Measurements from ENCODE around the gene CARMIL1.
"Not testable (repeated sequence)": the region's sequence is repeated elsewhere in the genome, so short reads cannot be mapped to it uniquely, and the experiment has no call there.

The CARMIL1 gene

DNA sequence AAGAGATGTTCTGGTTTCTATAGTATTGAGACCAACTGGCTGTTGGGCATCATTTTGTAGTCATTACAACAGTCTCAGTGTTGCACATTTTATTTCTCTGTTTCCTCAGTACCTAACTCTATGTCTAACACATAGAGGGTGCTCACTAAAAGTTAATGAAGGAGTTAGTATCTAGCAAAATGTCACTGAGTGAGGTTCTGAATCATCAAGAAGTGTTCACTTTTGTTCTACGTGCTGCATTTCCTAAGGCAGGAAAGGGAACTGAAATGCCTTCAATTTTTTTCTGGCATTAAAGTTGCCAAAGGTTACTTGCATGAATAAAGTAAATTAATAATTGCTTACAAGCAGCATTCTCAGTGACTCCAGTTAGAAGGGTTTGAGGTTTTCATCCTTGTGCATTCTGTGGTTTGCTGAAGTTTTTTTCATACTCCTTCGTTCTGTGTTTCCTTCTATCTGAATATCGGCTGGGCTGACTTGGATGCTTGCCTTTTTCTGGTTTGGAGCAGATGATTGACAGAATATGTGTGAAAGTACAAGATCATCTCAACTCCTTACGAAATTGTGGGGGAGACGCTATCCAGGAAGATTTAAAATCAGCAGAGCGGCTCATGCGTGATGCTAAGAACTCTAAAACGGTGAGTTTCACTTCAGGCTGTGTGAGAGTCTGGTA lies 258.3 kb downstream of the CARMIL1 start:
- peak; percentile 59 for DNase-seq

DNA sequence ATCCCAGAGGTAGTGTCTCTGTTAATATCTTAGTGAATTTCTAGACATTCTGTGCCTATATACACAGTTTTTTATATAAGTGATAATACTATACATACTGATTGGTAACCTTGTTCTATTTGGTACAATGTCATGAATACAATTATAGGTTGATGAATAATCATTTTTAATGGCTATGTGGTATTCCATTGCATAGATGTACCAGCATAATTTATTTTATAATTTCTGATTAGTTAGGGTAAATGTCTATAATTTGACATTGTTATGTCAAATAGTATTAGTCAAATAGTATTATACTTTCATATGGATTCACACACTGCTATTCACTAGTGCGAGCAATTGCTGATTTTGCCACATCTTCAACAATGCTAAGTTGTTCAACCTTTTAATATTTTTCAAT lies 262.1 kb downstream of the CARMIL1 start:
- no peak for DNase-seq

DNA sequence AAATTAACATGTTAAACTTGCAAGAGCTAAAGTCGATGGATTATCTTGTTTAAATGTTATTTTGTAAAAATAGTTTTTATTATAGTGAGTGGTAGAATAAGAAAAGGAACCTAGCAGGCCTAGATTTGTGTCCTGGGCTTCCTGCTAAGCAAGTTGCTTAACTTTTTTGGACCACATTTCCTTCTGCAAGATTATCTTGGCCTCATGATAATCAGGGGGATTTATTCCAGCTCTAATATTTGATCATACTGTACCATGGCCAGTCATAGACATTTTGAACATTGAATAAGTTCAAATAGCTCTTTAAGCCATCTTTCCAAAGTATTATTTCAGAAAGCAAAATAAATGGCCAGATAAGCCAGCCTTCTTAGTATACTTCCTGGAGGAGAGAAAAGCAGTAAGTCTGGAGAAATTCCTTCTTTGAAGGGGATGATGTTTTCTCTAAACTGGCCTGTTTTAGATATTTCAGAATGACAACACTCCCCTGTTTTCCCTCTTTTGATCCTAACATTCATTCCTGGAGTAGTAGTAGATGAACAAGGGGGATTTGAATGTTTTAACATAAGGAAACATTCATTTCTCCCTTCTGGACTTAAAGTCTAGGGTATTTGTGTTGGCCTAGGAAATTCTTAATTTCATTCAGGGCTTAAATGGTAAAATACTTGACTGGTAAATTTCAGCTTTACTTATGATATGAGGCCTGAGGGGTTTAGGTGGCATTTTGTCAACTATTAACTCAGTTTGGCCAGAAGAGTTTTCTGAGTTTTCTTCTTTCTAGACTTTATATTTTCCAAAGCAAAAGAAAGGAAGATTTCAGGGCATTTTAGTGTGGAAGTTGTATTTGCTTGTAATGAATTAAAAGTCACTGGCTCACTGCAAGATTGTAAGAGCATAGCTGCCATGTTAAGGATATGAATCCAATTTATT lies 264.1 kb downstream of the CARMIL1 start:
- no peak for DNase-seq

DNA sequence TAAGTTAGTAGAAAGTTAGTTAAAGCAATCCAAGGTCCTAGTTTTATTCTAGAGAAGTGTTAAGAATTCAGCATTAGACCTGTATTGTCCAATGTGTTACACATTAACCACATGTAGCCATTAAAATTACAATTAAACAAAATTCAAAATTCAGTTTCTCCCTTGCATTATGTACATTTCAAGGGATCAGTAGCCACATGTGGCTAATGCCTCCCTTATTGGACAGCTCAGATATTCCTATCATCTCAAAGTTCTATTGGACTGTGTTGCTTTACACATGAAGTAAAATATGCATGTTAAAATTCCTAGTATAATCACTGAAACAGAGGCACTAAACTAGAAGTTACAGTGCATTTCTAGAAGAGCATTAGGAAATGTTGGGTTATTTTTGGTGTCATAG lies 265.7 kb downstream of the CARMIL1 start:
- no peak for DNase-seq

DNA sequence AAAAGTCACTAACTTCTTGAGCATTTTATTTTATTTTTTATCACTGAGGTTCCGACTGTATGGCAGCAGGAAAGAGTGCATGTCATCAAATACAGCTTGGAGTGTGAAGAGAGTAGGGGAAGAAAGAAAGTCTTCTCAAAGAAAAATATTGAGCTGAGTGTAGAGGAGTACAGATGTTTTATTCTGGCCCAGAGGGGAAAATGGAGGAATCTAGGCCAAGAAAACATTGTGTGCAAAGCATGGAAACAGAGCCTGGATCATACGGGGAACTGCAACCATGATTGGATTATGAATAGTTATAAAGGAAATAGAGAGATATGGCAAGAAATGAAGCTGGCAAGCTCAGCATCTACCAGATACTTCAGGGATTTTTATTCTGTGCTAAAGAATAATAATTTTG lies 268.6 kb downstream of the CARMIL1 start:
- no peak for DNase-seq

DNA sequence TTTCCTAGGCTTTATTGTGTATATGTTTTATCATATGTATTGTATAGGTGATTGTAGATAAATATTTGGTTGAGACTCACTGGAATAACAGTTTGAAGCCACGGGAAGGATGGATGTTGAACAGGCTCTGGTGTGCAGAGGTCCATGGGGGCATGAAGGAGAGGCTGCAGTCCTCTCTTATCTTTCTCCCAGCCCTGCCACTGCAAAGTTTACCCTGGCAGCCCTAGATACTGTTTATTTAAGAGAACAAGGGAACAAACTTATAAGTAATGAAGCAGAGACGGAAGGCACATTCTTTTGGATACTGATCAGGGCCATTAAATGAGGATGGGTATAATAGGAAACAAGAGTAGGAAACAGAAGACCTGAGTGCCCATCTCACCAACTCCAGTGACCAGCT lies 269.3 kb downstream of the CARMIL1 start:
- peak; percentile 56 for DNase-seq

GRCh38 chr6:25550631-25551030 lies 271.5 kb downstream of the CARMIL1 start:
- no peak for DNase-seq

- DNase-seq: no peak
These were observed 274.3 kb downstream of the CARMIL1 start for GRCh38 chr6:25553502-25553901.

- DNase-seq: no peak
These were observed 276.0 kb downstream of the CARMIL1 start for GRCh38 chr6:25555188-25555587.

DNA sequence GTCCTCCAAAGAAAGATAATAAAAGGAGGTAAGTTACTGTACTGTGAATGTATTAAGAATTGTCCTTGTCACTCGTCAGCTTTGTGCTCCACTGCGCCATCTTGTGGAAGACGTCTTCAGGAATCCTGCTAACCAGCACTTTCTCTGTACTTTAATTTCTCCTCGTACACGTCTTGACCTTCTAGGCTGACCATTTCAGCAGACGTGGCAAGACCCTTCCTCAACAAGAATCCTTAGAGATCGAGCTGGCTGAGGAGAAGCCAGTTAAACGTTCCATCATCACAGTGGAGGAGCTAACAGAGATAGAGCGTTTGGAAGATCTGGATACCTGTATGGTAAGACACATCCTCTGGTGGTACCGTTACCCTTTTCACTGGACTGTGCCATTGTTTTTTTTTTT lies 277.3 kb downstream of the CARMIL1 start:
- DNase-seq: peak; percentile 89

- DNase-seq: no peak
These were observed 279.1 kb downstream of the CARMIL1 start for GRCh38 chr6:25558155-25558817.

DNA sequence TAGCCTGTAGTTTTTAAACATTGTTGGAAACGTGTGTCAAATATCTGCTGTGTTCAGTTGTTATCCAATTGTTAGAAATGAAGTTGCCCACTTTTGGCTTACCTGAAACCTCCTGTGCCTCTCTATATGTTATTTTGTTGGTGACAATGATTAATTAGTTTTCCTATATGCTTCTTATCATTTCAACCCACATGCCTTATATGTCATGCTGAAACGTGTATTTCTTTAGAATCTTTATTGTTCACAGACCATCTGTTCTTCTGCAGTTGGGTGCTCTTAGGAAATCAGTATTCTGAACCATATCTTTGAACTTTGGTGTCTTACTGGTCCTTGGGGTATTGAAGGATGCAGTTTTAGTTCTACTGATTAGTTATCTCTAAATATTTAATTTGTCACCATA lies 281.7 kb downstream of the CARMIL1 start:
- peak; percentile 37 for DNase-seq

GRCh38 chr6:25564943-25565342 lies 285.8 kb downstream of the CARMIL1 start:
- DNase-seq: no peak

DNA sequence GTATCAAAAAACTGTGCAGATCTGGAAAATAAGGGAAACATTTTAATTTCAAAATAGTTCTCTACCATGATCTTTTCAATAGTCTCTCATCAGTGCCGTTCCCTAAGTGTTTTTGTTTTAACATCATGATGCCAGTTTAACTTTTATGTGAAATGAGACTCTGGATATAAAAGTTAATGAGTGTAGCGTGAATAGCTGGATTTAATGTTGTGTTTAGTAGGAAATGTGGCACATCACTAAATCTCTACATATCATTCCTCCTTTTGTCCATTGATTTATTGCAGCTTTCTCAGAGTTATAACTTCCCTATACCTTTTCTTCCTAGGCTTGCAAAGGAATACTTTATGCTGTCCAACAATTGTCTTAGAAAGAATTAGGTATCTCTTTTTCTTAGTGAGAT lies 291.4 kb downstream of the CARMIL1 start:
- no peak for DNase-seq

DNA sequence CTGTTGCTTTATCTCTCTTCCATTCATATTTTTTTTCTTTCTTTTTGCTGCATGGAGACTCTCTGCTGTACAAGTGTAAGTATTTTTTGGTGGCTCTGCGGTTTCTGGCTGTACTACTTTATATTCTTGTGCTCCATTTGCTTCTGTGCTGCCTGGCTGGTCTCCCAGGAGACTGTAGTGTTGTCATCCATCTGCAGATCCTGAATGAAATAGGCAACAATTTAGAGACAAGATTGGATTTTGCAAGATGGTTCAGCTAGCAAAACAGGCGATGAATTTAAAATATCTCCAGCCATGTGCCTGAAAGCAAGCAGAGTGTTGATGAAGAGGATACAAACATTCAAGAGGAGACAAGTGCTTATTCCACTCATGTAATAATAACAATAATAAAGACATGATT lies 297.7 kb downstream of the CARMIL1 start:
- DNase-seq: no peak

- no peak for DNase-seq
These were observed 299.4 kb downstream of the CARMIL1 start for GRCh38 chr6:25578538-25578937.

GRCh38 chr6:25579391-25579883 lies 300.3 kb downstream of the CARMIL1 start:
- no peak for DNase-seq

DNA sequence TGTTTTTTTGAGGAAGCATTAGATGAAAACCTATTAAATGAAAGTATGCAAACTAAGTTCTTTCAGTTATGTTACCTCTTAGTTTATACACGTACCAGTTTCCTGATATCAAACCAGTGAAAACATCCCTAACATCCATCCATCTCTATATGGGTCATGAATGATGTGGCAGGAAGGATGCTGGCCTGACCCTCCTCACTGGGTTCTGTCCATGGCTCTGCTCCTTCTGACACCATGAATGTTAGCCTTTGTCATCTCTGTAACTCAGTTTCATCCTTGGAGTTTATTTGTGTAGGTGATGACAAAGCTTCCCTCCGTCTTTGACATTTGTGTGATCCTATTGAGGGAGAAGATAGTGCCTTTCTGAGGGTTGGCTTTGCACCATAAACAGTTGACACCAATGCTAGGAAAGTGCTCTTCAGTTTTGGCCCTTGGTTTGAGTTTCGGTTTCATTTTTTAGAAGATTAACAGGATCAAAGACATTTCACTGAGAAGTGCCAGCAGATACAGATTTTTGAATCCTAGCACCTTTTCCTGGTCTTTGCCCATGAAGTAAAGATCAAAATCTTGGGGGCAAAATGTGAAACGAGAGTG lies 300.8 kb downstream of the CARMIL1 start:
- no peak for DNase-seq

GRCh38 chr6:25582101-25582500 lies 302.9 kb downstream of the CARMIL1 start:
- no peak for DNase-seq

GRCh38 chr6:25583099-25583498 lies 303.9 kb downstream of the CARMIL1 start:
- peak; percentile 36 for DNase-seq

DNA sequence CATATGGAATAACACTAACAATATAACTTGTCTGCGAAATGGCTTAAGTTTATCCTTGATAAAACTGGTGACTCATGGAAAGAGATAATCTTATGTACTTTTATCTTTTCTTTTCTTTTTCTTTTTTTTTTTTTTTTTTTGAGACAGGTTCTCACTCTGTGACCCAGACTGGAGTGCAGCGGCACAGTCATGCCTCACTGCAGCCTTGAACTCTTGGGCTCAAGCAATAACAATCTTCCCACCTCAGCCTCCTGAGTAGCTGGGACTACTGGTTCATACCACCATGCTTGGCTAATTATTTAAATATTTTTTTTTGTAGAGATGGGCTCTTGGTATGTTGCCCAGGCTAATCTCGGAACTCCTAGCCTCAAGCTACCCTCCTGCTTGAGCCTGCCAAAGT lies 304.7 kb downstream of the CARMIL1 start:
- no peak for DNase-seq

DNA sequence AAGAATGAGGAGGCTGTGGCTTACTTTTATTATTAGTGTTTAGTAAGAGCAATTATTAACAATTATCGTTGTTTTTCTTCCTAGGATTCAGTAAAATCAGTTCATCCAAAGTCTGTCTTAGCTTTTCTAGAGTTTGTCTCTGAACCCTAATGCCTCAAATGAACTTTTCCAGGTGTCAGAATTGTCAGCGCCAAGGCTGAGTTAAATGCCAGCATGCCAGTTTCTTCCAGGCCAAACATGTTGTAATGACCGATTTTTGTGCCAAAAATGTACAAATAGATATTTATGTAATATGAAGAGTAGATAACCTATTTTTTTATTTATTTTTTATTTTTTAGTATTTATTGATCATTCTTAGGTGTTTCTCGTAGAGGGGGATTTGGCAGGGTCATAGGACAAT lies 306.1 kb downstream of the CARMIL1 start:
- DNase-seq: no peak

- DNase-seq: not testable (repeated sequence)
These were observed 306.9 kb downstream of the CARMIL1 start for GRCh38 chr6:25586119-25586518.
